Hematopoietic multipotent progenitor cell treated with erythropoietin and hydrocortisone succinate and interleukin-3 and kit ligand, for 15 days (in vitro differentiated cells): ENCODE measurements around the gene SLC6A12.
A peak's percentile ranks its signal among the peaks of the same experiment; 100 is the strongest.
"Not testable (repeated sequence)": the region's sequence is repeated elsewhere in the genome, so short reads cannot be mapped to it uniquely, and the experiment has no call there.

ENCODE experiments used
- DNase-seq: peaks from one replicate; pipeline ENCODE4 v3.0.0-alpha.2; 2015; ENCODE audit warnings: low spot score

SLC6A12 gene

DNA sequence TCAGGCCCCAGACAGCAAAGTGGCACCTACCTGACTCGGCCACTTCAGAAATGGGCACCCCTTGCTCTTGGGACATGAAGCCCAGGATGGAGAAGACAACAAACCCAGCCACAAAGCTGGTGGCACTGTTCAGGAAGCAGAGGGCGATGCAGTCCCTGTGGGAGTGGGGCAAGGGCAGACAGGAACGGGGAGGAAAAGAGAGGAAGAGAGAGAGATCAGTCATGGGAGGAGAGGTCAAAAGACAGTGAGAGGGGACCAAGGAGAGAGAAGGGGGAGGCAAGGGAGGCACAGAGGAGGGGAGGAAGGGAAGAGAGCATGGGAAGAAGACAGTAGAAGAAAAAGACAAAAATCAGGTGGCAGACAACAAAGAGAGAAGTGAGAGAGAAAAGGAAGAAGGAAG is 16.6 kb downstream of the SLC6A12 start:
- DNase-seq, result no peak

DNA sequence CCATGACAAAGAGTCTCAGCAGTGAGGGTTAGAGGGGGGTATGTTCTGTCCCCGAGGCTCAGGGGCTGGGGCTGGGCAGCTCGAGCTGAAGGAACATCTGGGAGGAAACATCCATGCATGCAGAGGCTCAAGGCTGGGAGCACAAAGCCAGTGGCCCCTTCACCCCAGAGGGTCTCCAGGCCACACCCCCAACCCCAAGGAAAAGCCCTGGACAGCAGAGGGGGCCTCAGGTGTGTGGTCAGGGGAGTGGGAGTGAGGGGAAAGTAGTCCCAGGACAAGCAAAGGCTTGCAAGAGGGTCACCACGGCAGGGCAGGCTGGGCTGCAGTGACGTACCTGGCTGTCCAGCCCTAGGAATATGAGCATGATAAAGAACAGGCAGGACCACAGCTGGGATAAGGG is 17.5 kb downstream of the SLC6A12 start:
- DNase-seq, result no peak

DNA sequence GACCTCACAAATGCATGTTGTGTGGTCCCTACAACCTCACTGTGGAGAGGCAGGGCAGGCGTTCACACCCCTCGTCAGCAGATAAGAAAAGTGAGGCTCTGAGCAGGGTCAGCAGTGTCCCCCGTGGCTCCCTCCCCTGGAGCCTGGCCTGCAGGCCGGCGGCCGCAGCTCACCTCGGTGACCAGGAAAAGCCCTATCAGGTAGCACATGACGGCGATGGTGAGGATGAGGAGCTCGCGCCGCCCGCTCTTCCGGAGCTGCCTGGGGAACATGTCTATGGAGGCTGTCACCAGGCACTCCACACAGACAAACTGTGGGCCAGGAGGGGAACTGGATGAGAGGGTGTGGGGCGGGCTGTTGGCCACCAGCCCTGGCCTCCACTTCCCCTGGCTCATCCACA is 18.0 kb downstream of the SLC6A12 start:
- DNase-seq, result no peak

GRCh38 chr12:195156-195555 is 18.8 kb downstream of the SLC6A12 start:
- DNase-seq, result no peak

DNA sequence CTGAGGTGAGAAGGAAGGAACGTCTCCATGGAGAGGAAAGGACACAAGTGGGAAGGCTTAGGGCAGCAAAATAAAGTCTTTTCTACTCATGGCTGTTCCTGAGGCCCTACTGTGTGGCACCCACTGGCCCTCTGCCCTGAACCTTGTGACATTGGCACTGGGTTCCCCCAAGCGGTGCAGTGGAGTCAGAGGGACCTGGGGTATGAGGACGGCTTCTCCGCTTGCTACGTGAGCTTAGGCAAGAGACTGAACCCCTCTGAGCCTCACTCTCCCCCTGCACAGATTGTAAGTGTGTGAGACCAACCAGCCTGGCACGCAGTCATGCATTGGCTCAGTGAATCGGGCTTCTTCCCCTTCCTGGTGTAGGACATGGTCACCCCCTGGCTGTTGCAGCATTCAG is 19.7 kb downstream of the SLC6A12 start:
- no peak for DNase-seq

GRCh38 chr12:193261-193660 is 20.7 kb downstream of the SLC6A12 start:
- no peak for DNase-seq

DNA sequence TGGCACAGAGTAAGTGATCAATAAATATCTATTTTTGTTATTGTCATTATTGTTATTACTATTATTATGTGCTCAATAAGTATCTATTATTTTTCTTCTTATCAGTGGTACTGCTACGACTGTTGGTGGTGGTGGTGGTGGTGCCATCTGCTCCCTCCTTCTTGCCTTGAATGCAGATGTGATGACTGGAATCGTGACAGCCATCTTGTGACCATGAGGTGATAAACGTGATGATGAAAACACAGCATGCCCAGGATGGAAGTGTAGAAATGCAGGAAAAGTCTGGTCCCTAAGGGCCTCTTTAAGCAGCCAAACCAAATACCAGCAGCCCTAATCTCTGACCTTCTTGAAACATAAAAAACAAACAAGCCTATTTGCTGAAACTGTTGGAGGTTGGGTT is 22.4 kb downstream of the SLC6A12 start:
- no peak for DNase-seq

- no peak for DNase-seq
Measured at GRCh38 chr12:190881-191280, 23.1 kb downstream of the SLC6A12 start.

- no peak for DNase-seq
Measured at GRCh38 chr12:189622-189962, 24.4 kb downstream of the SLC6A12 start.

GRCh38 chr12:188910-189621 is 24.9 kb downstream of the SLC6A12 start:
- peak; percentile 67 for DNase-seq

DNA sequence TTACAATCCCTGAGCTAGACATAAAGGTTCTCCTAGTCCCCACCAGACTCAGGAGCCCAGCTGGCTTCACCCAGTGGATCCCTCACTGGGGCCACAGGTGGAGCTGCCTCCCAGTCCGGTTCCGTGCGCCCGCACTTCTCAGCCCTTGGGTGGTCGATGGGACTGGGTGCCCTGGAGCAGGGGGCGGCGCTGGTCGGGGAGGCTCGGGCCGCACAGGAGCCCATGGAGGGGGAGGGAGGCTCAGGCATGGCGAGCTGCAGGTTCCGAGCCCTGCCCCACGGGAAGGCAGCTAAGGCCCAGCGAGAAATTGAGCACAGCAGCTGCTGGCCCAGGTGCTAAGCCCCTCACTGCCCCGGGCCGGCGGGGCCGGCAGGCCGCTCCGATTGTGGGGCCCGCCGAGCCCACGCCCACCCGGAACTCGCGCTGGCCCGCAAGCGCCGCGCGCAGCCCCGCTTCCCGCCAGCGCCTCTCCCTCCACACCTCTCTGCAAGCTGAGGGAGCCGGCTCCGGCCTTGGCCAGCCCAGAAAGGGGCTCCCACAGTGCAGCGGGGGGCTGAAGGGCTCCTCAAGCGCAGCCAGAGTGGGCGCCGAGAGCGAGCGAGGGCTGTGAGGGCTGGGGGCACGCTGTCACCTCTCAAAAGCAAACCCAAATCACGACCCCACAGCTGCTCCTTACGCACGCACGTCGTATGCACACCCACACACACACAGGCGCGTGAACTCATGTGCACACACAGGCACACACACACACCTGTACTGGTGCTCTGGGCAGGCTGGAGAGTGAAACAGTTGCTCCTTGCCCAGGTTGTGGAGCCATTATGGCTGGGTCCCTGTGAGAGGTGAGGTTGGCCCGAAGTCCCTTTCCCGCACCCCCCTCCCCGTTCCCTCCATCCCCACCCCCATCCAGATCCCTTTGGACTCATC is 25.7 kb downstream of the SLC6A12 start:
- not testable (repeated sequence) for DNase-seq

GRCh38 chr12:186006-186625 is 27.8 kb downstream of the SLC6A12 start:
- DNase-seq, result no peak

DNA sequence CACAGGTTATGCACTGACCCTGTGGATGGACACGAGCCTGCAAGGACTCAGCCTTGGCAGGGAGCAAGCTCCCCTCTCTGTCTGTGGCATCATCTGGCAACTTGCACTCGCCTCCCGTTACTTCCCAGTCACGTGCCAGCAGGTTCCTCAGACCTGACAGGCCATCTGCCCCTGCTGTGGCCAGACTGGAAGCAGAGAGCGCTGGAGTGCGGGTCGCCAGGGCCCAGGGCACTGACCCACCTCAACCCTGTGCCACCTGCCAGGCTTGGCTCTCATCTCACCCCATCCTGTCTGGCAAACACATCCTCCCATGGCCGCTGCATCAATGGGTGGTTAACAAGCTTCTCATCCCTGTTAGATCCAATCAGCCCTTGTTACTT is 28.4 kb downstream of the SLC6A12 start:
- no peak for DNase-seq

- no peak for DNase-seq
Measured at GRCh38 chr12:184811-185575, 29.0 kb downstream of the SLC6A12 start.

GRCh38 chr12:182381-182892 is 31.5 kb downstream of the SLC6A12 start:
- peak; percentile 46 for DNase-seq

GRCh38 chr12:181921-182320 is 32.0 kb downstream of the SLC6A12 start:
- DNase-seq, result no peak

- no peak for DNase-seq
Measured at GRCh38 chr12:180445-180844, 33.5 kb downstream of the SLC6A12 start.

GRCh38 chr12:179885-180284 is 34.1 kb downstream of the SLC6A12 start:
- DNase-seq, result no peak

- peak; percentile 46 for DNase-seq
Measured at GRCh38 chr12:179131-179884, 34.6 kb downstream of the SLC6A12 start.

GRCh38 chr12:178829-179109 is 35.2 kb downstream of the SLC6A12 start:
- no peak for DNase-seq

- DNase-seq, result no peak
Measured at GRCh38 chr12:177980-178828, 35.8 kb downstream of the SLC6A12 start.
